IPS DF 19.7 (cell line): ENCODE measurements around the gene CROCC.
"Not testable (repeated sequence)": the region's sequence is repeated elsewhere in the genome, so short reads cannot be mapped to it uniquely, and the experiment has no call there.

ENCODE experiments used
- DNase-seq: peaks from one replicate; pipeline ENCODE4 v3.0.0-alpha.2; 2013; ENCODE audit warnings: low read depth, low spot score

CROCC gene

DNA sequence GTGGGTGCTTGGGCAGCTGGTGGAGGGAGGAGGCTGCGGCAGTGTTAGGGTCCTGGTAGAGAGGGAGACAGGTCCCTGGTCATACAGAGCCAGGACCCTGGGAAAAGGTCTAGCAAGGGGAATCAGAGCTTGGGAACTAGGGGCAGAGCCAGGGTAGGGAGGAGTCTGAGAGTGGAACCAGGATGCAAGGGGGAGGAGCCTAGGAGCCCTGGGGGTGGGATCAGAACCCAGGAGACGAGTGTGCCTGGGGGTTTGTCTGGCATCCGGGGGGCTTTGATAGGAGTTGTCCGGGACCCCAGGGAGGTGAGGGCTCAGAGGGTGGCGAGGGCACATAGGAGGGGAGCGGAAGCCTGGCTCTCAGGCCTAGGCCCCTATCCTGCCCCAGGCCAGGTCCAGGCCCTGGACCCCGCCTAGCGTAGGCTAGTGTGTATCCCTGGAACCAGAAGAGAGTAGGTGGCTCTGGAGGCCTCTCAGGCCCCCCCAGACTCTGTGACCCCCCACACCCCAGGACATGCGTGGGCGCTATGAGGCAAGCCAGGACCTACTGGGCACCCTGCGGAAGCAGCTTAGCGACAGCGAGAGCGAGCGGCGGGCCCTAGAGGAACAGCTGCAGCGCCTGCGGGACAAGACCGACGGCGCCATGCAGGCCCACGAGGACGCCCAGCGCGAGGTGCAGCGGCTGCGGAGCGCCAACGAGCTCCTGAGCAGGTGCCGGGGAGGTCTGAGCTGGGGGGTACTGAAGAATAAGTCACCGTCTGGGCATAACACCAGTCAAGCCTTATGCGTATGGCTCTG lies 17.9 kb downstream of the CROCC start:
- DNase-seq = not testable (repeated sequence)

DNA sequence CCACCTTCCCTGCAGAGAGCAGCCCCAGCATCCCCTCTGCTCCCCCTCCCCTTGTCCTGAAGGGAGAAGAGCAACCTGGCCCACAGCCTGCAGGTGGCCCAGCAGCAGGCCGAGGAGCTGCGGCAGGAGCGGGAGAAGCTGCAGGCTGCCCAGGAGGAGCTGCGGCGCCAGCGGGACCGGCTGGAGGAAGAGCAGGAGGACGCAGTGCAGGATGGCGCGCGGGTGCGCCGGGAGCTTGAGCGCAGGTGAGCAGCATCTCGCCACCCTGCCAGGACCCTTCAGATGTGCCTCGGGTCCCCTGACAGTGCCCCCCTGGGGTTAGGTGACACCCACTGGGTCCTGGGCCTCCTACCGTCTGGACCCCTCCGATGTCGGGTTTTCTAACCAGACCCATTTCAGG lies 22.3 kb downstream of the CROCC start:
- DNase-seq = no peak

DNA sequence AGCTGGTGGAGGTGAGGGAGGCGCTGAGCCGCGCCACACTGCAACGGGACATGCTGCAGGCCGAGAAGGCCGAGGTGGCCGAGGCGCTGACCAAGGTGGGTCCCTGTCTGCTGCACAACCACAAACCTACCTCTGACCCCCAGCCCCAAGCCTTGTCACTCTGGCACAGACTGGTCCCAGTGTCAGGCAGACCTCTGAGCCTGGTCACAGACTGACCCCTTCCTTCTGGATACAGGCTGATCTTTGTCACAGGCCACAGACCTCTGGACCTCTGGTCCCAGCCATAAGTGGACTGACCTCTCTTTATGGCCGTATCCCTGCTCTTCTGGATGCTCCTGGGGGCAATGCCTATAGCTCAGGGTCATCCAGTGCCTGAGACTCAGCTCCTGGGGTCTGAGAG lies 23.8 kb downstream of the CROCC start:
- not testable (repeated sequence) for DNase-seq

DNA sequence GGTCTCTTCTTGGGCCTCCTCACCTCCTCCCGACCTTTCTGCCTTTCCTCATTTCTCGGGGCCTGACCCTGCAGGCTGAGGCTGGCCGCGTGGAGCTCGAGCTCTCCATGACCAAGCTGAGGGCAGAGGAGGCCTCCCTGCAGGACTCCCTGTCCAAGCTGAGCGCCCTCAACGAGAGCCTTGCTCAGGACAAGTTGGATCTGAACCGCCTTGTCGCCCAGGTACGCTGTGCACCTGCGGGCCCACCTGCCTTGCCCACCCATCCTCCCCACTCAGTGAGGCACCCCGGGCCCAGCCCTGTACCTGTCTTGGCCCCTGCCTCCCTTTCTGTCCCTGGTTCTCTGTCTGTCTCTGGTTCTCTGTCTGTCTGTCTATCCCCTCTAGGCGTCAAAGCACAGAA lies 24.5 kb downstream of the CROCC start:
- not testable (repeated sequence) for DNase-seq

DNA sequence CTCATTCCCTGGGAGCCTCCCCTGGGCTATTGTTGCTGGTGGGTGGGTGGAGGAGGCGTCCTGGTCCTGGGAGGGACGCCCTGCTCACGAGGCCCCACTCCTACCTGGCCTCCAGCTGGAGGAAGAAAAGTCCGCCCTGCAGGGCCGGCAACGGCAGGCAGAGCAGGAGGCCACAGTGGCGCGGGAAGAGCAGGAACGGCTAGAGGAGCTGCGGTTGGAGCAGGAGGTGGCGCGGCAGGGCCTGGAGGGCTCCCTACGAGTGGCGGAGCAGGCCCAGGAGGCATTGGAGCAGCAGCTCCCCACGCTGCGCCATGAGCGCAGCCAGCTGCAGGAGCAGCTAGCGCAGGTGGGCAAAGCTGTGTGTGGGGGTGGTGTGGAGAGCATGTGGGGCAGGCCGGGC lies 24.9 kb downstream of the CROCC start:
- no peak for DNase-seq

DNA sequence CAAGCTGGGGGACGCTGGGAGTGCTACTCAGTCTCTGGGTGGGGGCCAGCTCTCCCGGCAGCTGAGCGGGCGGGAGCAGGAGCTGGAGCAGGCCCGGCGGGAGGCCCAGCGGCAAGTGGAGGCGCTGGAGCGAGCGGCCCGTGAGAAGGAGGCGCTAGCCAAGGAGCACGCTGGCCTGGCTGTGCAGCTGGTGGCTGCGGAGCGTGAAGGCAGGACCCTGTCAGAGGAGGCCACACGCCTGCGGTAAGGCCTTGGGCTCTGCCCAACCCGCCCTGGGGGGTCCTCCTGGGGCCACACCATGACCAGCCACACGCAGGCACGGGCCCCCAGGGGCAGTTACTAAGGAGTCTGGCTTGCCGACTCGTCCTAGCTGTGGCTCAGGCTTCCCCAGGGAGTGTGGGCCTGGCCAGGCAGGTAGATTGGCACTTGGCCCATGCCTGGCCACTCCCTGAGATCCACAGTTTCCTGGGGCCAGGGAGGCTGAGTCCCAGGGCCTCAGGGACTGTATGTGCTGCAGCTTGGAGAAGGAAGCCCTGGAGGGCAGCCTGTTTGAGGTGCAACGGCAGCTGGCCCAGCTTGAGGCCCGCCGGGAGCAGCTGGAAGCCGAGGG lies 26.7 kb downstream of the CROCC start:
- DNase-seq = not testable (repeated sequence)

DNA sequence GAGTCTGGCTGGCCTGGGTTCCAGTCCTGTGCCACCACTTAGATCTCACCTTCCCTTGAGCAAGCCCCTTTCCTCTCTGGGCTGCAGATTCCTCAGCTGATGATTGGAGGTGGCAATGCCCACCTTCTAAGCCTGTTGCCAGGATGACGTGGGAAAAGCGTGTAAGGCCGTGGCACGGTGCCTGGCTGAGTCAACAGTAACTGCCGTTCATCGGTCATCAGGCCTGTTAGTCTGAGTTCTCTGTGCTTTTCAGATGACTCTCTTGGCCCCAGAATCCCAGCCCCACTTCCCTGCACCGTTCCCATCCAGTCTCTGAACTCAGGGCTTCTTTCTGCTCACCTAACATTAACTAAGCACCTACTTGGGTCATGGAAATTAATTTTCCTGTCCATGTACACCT lies 27.3 kb downstream of the CROCC start:
- not testable (repeated sequence) for DNase-seq

DNA sequence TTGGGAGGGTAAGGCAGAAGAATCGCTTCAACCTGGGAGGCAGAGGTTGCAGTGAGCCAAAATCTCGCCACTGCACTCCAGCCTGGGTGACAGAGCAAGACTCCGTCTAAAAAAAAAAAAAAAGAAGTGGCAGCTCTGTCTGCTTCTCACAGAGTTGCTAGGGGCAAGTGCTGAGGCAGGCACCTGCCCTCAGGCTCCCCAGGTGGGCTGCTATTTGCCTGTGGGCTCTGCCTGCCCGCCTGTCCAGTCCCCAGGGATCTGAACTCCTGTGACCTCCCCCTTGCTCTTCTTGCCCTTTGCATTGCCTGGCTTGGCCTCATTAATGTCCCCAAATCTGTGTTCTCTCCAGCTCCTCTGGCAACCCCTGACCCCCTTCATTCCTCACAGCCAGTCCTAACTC lies 30.6 kb downstream of the CROCC start:
- DNase-seq = not testable (repeated sequence)

DNA sequence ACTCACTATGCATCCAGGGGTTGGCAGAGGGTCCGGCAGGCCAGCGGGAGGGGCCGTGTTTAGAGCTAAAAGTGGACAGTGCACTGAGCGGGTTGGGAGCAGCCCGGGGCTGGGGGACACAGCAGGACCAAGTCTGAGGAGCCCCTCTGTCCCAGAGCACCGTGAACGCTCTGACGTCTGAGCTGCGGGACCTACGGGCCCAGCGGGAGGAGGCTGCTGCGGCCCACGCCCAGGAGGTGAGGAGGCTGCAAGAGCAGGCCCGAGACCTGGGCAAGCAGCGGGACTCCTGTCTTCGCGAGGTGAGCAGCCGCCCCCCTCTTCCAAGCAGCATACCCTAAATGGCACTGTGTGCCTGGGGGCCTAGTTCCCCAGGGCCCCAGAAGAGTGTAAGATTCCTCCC lies 32.8 kb downstream of the CROCC start:
- DNase-seq = no peak

DNA sequence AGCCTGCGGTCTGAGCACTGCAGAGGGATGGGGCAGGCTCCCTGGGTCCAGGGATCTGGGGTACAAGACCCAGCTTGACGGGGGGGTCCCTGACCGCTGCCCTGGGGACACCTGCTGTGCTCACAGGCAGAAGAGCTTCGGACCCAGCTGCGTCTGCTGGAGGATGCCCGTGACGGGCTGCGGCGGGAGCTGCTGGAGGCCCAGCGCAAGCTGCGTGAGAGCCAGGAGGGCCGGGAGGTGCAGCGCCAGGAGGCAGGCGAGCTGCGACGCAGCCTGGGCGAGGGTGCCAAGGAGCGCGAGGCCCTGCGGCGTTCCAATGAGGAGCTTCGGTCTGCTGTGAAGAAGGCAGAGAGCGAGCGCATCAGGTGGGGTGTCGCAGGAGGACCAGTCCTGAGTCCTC lies 33.5 kb downstream of the CROCC start:
- no peak for DNase-seq

DNA sequence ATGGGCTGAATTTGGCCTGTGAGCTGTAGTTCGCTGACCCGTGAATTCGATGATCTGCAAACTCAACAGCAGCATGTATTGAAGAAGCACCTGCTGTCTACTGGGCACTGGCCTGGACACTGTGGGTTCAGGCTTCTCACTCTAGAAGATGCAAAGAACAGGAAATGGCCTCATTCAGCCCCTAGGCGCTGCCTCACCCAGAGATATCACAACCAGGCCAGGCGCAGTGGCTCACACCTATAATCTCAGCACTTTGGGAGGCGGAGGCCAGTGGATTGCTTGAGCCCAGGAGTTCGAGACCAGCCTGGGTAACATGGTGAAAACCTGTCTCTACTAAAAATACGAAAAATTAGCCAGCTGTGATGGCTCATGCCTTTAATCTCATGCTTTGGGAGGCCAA lies 35.0 kb downstream of the CROCC start:
- no peak for DNase-seq

DNA sequence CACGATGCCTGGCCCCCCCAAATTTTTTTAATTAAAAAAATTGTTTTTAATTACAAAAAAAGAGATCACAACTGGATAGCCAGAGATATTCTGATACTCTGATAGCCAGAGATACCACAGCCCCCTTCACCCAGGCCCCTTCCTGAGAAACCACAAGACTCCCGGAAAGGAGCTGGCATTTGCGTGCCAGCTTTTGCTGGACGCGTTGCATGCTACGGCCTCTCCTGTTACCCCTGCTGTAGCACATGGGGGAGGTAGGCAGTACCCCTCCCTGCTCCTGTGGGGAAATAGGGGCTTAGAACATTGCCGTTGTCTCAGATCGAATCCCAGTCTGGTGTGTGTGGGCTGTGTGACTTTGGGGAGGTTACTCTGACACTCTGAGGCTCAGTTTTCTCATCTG lies 36.0 kb downstream of the CROCC start:
- DNase-seq = no peak

DNA sequence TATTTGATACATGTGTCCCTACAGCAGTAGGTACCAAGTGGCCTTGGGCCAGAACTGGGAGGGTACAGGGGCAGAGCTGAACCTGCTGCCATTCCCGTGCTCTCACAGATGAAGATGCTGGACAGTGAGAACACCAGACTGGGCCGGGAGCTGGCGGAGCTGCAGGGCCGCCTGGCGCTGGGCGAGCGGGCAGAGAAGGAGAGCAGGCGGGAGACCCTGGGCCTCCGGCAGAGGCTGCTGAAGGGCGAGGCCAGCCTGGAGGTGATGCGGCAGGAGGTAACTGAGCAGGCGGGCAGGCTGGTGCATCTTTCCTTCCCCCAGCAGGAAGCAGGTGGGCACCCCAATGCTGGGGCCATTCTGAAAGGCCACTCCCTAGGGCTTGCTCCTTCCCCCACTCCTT lies 36.7 kb downstream of the CROCC start:
- no peak for DNase-seq

DNA sequence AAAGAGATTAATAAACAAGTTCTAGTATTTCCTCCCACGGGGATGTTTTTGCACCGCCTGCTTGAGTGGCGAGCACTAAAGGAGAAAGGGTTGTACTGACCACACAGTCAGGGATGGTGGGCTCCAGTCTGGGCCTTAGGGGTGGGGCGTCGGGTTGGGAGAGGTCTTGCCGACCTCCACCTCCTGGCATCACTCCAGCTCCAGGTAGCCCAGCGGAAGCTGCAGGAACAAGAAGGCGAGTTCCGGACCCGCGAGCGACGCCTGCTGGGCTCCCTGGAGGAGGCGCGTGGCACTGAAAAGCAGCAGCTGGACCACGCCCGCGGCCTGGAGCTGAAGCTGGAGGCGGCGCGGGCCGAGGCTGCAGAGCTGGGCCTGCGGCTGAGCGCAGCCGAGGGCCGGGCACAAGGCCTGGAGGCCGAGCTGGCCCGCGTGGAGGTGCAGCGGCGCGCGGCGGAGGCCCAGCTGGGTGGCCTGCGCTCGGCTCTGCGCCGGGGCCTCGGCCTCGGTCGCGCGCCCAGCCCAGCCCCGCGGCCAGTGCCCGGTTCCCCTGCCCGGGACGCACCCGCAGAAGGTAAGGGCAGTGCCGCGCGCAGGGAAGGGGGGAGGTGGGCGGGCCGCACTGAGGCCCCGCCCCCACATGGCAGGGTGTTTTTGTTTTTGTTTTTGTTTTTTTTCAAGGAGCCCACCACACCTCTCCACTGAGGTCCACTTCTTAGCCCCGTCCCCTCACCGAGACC lies 39.0 kb downstream of the CROCC start:
- no peak for DNase-seq

DNA sequence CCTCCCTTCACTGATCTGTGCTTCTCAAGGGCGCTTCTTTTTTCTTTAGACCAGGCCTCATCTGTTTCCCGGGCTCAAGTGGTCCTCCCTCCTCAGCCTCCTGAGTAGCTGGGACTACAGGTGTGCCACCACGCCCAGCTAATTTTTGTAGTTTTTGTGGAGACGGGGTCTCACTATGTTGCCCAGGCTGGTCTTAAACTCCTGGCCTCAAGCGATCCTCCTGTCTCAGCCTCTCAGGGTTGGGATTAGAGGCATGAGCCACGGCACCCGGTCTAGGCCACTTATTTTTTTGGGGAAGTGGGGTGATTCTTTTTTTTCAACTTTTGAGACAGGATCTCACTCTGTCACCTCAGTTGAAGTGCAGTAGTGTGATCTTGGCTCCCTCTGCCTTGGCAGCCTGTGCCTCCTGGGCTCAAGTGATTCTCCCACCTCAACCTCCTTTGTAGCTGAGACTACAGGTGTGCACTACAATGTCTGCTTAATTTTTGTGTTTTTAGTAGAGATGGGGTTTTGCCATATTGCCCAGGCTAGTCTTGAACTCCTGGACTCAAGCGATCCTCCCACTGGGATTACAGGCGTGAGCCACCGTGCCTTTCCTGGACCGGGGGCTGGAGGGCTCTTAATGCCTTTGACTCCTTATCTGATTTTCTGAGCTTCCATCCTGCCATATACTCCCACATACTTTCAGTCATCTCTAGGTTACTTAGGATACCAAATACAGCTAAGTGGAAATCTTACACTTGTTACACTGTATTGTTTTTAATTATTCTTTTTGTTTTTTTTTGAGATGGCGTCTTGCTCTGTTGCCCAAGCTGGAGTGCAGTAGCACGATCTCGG lies 39.8 kb downstream of the CROCC start:
- no peak for DNase-seq

DNA sequence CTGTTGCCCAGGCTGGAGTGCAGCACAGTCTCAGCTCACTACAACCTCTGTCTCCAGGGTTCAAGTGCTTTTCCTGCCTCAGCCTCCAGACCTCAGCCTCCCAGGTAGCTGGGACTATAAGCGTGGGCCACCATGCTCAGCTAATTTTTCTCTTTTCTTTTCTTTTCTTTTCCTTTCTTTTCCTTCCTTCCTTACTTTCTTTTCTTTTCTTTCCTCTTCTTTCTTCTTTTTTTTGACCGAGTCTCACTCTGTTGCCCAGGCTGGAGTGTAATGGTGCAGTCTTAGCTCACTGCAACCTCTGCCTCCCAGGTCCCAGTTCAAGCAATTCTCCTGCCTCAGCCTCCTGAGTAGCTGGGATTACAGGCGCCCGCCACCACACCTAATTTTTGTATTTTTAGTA lies 42.4 kb downstream of the CROCC start:
- not testable (repeated sequence) for DNase-seq

DNA sequence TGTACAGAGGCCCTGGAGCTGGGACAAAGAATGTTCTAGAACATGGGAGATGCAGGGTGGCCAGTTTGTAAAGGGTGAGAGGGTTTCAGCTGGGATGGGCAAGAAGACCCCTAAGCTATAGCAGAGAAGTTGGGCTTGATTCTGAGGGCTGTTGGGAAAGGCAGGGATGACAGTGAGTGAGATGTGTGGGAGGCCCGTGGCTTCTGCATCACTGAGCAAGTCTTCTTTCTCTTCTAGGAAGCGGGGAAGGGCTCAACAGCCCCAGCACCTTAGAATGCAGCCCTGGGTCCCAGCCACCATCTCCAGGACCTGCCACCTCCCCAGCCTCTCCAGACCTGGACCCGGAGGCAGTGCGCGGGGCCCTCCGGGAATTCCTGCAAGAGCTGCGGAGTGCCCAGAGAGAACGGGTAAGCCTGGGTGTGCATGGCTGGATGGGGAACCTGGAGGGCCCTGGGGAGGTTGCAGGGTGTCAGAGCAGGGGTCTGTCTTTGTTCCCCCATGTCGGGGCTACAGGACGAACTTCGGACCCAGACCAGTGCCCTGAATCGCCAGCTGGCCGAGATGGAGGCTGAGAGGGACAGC lies 43.8 kb downstream of the CROCC start:
- no peak for DNase-seq

DNA sequence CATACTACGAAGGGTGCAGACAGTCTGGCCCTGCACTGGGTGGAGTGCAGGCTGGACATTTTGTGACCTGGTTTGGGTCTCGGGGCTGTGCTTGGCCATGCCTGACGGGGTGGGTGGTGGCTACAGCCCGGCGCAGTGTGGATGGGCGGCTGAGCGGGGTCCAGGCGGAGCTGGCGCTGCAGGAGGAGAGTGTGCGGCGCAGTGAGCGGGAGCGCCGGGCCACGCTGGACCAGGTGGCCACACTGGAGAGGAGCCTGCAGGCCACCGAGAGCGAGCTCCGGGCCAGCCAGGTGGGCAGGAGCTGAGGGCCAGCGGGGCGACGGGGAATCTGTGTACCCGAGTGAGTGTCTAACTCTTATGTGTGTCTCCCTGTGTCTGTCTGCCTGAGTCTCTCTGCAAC lies 44.6 kb downstream of the CROCC start:
- DNase-seq = no peak

DNA sequence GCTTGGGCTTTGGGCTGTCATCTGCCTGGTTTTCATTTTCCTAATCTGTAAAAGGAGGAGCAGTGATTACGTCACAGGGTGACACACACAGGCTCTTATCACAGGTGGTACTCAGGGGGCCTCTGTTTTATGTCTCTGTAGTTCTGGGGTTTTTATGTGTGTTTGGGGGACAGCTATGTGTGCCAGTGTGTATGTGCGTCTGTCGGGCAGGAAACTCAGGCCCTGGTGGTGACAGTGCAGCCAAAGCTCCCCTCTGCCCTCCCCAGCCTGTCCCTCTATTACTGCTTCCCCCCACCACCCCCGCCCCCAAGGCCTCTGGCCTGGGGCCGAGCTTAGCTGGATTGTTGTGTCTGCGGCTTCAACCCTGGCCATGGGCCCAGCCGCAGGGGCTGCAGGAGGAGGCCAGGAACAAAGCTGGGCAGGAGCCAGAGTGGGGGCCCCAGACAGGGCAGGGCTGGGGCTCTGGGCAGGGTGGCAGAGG lies 45.4 kb downstream of the CROCC start:
- no peak for DNase-seq

DNA sequence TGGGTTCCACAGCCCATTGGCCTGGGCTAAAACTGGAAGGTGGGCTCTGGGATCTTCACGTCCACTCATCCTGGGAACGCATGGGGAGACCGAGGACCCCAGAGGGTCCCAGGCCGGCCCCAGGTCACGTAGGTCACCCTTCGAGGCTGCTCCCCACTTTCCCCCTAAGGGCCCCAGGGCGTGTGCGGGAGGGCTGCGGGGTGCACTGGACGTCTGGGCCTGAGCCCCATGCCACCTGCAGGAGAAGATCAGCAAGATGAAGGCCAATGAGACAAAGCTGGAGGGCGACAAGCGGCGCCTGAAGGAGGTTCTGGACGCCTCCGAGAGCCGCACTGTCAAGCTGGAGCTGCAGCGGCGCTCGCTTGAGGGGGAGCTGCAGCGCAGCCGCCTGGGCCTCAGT lies 46.2 kb downstream of the CROCC start:
- DNase-seq = no peak

DNA sequence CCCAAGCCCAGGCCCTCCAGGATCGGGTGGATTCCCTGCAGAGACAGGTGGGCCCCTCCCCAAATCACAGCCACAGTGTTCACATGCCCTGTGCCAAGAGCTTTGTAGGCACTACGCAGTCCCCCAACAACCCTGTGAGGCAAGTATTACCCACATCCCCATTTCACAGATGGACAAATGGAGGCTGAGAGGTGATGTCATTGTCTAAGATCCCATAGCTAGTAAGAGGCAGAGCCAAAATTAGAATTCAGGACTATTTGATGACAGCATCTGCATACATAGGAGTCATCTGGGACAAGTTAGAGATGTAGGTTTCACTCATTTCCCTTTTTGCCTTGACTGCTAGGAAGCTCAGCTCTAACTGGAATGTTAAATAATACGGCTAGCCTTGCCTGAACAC lies 46.6 kb downstream of the CROCC start:
- DNase-seq = no peak
